ENCODE measurements around the gene ZNF83. TPM values are rescaled to one million over a fixed set of nuclear protein-coding genes. Genes with fewer than 3 reads are reported as not detected.
A peak's percentile ranks its signal among the peaks of the same experiment; 100 is the strongest.

The ZNF83 gene
- total RNA-seq, 1 donor from 2014 or later: 40.0 TPM

DNA sequence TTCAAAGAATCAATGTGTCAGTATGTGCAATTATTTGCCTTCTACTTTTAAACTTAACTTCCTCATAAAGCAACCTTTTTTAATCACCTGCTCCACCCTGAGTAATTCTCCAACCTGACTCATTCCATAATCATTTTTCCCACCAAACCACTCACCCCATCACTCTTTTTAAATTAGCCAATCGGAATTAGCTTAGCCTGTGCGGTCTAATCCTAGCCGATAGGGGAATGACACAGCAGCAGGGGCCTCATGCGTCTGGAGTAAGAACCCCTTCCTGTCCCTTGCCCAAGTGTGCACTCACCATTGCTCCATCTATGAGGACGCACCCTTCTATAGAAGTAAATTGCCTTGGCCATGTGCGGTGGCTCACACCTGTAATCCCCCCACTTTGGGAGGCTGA, 27.4 kb upstream of the ZNF83 start:
- Mint-ChIP-seq H3K4me1 (ENCODE audit: unreplicated experiment) (no peaks in the 10 kb centered on the region), H3K36me3 (ENCODE audit: low read depth, unreplicated experiment) (peaks cover 17% of the 10 kb centered on the region), H3K27me3 (ENCODE audit: unreplicated experiment) (no peaks in the 10 kb centered on the region), H3K27ac (ENCODE audit: unreplicated experiment) (peak overlapping the region; percentile 10), H3K9me3 (ENCODE audit: unreplicated experiment) (peaks cover 4% of the 10 kb centered on the region), H3K4me3 (ENCODE audit: unreplicated experiment) (no peak overlapping the region)
- TF ChIP-seq, protein P1, sequence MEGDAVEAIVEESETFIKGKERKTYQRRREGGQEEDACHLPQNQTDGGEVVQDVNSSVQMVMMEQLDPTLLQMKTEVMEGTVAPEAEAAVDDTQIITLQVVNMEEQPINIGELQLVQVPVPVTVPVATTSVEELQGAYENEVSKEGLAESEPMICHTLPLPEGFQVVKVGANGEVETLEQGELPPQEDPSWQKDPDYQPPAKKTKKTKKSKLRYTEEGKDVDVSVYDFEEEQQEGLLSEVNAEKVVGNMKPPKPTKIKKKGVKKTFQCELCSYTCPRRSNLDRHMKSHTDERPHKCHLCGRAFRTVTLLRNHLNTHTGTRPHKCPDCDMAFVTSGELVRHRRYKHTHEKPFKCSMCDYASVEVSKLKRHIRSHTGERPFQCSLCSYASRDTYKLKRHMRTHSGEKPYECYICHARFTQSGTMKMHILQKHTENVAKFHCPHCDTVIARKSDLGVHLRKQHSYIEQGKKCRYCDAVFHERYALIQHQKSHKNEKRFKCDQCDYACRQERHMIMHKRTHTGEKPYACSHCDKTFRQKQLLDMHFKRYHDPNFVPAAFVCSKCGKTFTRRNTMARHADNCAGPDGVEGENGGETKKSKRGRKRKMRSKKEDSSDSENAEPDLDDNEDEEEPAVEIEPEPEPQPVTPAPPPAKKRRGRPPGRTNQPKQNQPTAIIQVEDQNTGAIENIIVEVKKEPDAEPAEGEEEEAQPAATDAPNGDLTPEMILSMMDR (IDR thresholded peaks at IDR 0.05; ENCODE audit: unreplicated experiment): no peak
- no peak for DNase-seq (ENCODE audit: low spot score)

GRCh38 chr19:52665027-52665426, 26.9 kb upstream of the ZNF83 start:
- H3K4me3 Mint-ChIP-seq (ENCODE audit: unreplicated experiment): no peak overlapping the region
- H3K27me3 Mint-ChIP-seq (ENCODE audit: unreplicated experiment): no peaks in the 10 kb centered on the region
- peaks cover 15% of the 10 kb centered on the region for H3K36me3 Mint-ChIP-seq (ENCODE audit: low read depth, unreplicated experiment)
- peaks cover 4% of the 10 kb centered on the region for H3K9me3 Mint-ChIP-seq (ENCODE audit: unreplicated experiment)
- TF ChIP-seq, protein P1 (IDR thresholded peaks at IDR 0.05; ENCODE audit: unreplicated experiment): no peak
- no peak overlapping the region for H3K27ac Mint-ChIP-seq (ENCODE audit: unreplicated experiment)
- DNase-seq (ENCODE audit: low spot score): no peak
- no peaks in the 10 kb centered on the region for H3K4me1 Mint-ChIP-seq (ENCODE audit: unreplicated experiment)

- TF ChIP-seq, protein P1 (IDR thresholded peaks at IDR 0.05; ENCODE audit: unreplicated experiment): no peak
- H3K4me1 Mint-ChIP-seq (ENCODE audit: unreplicated experiment): no peaks in the 10 kb centered on the region
- no peak for DNase-seq (ENCODE audit: low spot score)
- no peaks in the 10 kb centered on the region for H3K27me3 Mint-ChIP-seq (ENCODE audit: unreplicated experiment)
- H3K4me3 Mint-ChIP-seq (ENCODE audit: unreplicated experiment): no peak overlapping the region
- H3K27ac Mint-ChIP-seq (ENCODE audit: unreplicated experiment): no peak overlapping the region
- H3K9me3 Mint-ChIP-seq (ENCODE audit: unreplicated experiment): peaks cover 4% of the 10 kb centered on the region
- H3K36me3 Mint-ChIP-seq (ENCODE audit: low read depth, unreplicated experiment): peaks cover 16% of the 10 kb centered on the region
These were observed 26.3 kb upstream of the ZNF83 start for GRCh38 chr19:52664461-52664860.

DNA sequence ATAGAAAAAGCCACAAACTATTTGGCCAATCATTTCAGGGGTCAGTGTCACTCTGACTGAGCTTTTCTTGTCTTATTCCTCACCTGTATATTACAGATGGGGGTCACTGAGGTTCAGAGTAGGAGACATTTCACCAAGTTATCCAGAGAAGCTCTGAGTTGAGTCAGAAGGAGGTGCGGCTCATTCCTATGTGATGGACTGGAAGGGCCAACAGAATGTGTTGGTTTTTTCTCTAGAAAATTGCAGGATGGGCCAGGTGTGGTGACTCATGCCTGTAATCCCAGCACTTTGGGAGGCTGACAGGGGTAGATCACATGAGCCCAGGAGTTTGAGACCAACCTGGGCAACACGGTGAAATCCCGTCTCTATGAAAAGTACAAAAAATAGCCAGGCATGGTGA, 24.5 kb upstream of the ZNF83 start:
- Mint-ChIP-seq H3K36me3 (ENCODE audit: low read depth, unreplicated experiment) (peaks cover 18% of the 10 kb centered on the region), H3K27ac (ENCODE audit: unreplicated experiment) (no peak overlapping the region), H3K27me3 (ENCODE audit: unreplicated experiment) (no peaks in the 10 kb centered on the region), H3K4me3 (ENCODE audit: unreplicated experiment) (no peak overlapping the region), H3K9me3 (ENCODE audit: unreplicated experiment) (peaks cover 4% of the 10 kb centered on the region), H3K4me1 (ENCODE audit: unreplicated experiment) (no peaks in the 10 kb centered on the region)
- no peak for DNase-seq (ENCODE audit: low spot score)
- TF ChIP-seq, protein P1 (IDR thresholded peaks at IDR 0.05; ENCODE audit: unreplicated experiment): no peak

DNA sequence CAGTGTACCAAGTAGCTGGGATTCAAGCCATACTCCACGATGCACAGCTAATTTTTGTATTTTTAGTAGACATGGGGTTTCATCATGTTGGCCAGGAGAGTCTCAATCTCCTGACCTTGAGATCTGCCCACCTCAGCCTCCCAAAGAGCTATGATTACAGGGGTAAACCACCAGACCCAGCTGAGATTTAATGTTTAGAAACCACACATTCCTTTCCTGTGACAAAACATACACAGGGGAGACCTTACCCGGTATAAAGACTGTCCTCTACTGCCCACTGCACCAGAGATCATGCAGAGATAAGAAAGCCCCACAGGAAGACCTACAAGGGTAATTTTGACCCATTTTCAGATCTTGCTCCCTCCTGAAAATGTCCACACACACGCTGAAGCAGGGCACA, 22.8 kb upstream of the ZNF83 start:
- Mint-ChIP-seq H3K36me3 (ENCODE audit: low read depth, unreplicated experiment) (peaks cover 18% of the 10 kb centered on the region), H3K9me3 (ENCODE audit: unreplicated experiment) (peaks cover 4% of the 10 kb centered on the region), H3K4me1 (ENCODE audit: unreplicated experiment) (no peaks in the 10 kb centered on the region), H3K4me3 (ENCODE audit: unreplicated experiment) (no peak overlapping the region), H3K27me3 (ENCODE audit: unreplicated experiment) (no peaks in the 10 kb centered on the region), H3K27ac (ENCODE audit: unreplicated experiment) (no peak overlapping the region)
- DNase-seq (ENCODE audit: low spot score): no peak
- TF ChIP-seq, protein P1 (IDR thresholded peaks at IDR 0.05; ENCODE audit: unreplicated experiment): no peak

All from endothelial cell (in vitro differentiated cells).